ENCODE results near the gene MSN. TPM values are rescaled to one million over a fixed set of nuclear protein-coding genes. Genes with fewer than 3 reads are reported as not detected.
"Not testable (repeated sequence)": the region's sequence is repeated elsewhere in the genome, so short reads cannot be mapped to it uniquely, and the experiment has no call there.

MSN gene
- total RNA-seq (2014; rRNA removed; shearing (Covaris generic); ENCODE audit: low replicate concordance), result 303 and 315 TPM in 2 replicates

- peak within 1 kb of the TSS; percentile 78 for H3K4me3 ChIP-seq
- peaks cover 25% of the 10 kb centered on the region for H3K36me3 ChIP-seq
- no peaks in the 10 kb centered on the region for H3K27me3 ChIP-seq
- H3K9me3 ChIP-seq, result no peaks in the 10 kb centered on the region
- peak; percentile 77 for DNase-seq
Measured at GRCh38 chrX:65667503-65668376, at the start of gene MSN. Gene MSN, plus strand, starts transcription at chrX:65667654. Its CDS starts 188 bp downstream, at chrX:65667842.

GRCh38 chrX:65620096-65620705, 47.3 kb upstream of the MSN start:
- not testable (repeated sequence) for H3K9me3 ChIP-seq, H3K36me3 ChIP-seq, H3K27me3 ChIP-seq, H3K4me3 ChIP-seq, DNase-seq

DNA sequence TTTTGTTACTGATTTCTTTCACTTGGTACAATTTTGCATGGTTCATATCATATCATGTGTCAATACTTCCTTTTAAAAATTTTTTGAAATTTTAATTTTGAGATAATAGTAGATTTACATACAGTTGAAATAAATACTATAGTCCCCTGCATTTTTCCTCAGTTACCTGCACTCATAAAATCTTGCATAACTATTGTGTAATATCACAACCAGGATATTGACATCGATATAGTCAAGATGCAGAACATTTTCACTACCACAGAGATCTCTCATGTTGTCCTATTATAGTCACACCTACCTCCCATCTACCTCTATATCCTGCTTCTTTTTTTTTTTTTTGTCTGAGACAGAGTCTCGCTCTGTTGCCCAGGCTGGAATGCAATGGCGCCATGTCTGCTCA, 36.7 kb upstream of the MSN start:
- Histone ChIP-seq H3K9me3 (no peaks in the 10 kb centered on the region), H3K27me3 (no peaks in the 10 kb centered on the region), H3K4me3 (no peak overlapping the region), H3K36me3 (no peaks in the 10 kb centered on the region)
- no peak for DNase-seq

GRCh38 chrX:65633826-65634225, 33.6 kb upstream of the MSN start:
- no peaks in the 10 kb centered on the region for H3K36me3 ChIP-seq
- no peak for DNase-seq
- no peaks in the 10 kb centered on the region for H3K9me3 ChIP-seq
- H3K4me3 ChIP-seq, result no peak overlapping the region
- H3K27me3 ChIP-seq, result no peaks in the 10 kb centered on the region

- H3K27me3 ChIP-seq, result no peaks in the 10 kb centered on the region
- H3K4me3 ChIP-seq, result no peak overlapping the region
- no peak for DNase-seq
- no peaks in the 10 kb centered on the region for H3K9me3 ChIP-seq
- no peaks in the 10 kb centered on the region for H3K36me3 ChIP-seq
Measured at GRCh38 chrX:65634732-65635131, 32.7 kb upstream of the MSN start.

- Histone ChIP-seq H3K36me3 (no peaks in the 10 kb centered on the region), H3K27me3 (no peaks in the 10 kb centered on the region), H3K4me3 (no peak overlapping the region), H3K9me3 (no peaks in the 10 kb centered on the region)
- DNase-seq, result no peak
Measured at GRCh38 chrX:65635378-65635777, 32.1 kb upstream of the MSN start.

DNA sequence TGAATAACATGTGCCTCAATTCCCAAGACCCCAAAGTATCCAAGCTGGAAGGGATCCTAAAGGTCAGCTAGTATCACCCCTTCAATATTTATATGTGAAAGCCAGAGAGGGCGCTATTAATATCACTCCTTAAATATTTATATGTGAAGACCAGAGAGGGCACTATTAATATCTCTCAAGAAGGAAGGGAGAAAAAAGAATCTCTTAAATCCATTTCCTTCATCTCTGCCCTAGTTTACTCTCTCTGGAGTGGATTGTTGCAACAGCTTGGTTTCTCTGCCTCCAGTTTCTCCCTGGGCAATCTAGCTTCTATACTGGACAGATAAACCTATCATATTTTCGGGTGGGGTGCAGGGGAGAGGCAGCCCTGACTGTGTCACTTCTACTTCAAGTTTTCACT, 31.6 kb upstream of the MSN start:
- Histone ChIP-seq H3K9me3 (no peaks in the 10 kb centered on the region), H3K4me3 (no peak overlapping the region), H3K27me3 (no peaks in the 10 kb centered on the region), H3K36me3 (no peaks in the 10 kb centered on the region)
- no peak for DNase-seq

GRCh38 chrX:65636261-65636660, 31.2 kb upstream of the MSN start:
- not testable (repeated sequence) for H3K9me3 ChIP-seq, DNase-seq, H3K27me3 ChIP-seq, H3K4me3 ChIP-seq, H3K36me3 ChIP-seq

- no peak for DNase-seq
- no peaks in the 10 kb centered on the region for H3K27me3 ChIP-seq
- no peak overlapping the region for H3K4me3 ChIP-seq
- H3K9me3 ChIP-seq, result no peaks in the 10 kb centered on the region
- H3K36me3 ChIP-seq, result no peaks in the 10 kb centered on the region
Measured at GRCh38 chrX:65637335-65637734, 30.1 kb upstream of the MSN start.

- DNase-seq, result peak; percentile 43
- Histone ChIP-seq H3K9me3 (no peaks in the 10 kb centered on the region), H3K4me3 (no peak overlapping the region), H3K27me3 (no peaks in the 10 kb centered on the region), H3K36me3 (no peaks in the 10 kb centered on the region)
Measured at GRCh38 chrX:65642914-65643491, 24.5 kb upstream of the MSN start.

DNA sequence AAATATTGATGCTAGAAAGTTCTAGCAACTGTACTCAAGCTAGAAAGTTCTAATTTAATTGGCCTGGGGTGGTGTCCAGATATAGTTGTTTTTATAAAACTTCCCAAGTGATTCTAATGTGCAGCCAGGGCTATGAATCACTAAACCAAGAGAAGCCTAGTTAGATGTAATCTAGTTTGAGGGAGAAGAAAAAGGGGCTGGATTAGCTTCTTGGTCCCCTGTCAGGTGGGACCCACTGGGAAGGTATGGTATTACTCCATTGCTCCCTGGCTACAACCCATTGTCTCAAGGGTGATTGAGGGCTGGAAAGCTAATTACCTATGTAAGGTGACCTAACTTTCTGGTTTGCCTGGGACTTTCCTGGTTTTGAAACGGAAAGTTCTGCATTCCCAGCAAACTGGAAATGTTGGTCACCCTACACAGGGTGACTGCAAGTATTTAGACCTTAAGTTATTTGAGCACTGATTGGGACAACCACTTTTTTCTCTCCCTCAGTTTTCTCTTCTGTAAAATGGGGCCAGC, 23.9 kb upstream of the MSN start:
- Histone ChIP-seq H3K9me3 (no peaks in the 10 kb centered on the region), H3K4me3 (no peak overlapping the region), H3K27me3 (no peaks in the 10 kb centered on the region), H3K36me3 (no peaks in the 10 kb centered on the region)
- DNase-seq, result no peak

DNA sequence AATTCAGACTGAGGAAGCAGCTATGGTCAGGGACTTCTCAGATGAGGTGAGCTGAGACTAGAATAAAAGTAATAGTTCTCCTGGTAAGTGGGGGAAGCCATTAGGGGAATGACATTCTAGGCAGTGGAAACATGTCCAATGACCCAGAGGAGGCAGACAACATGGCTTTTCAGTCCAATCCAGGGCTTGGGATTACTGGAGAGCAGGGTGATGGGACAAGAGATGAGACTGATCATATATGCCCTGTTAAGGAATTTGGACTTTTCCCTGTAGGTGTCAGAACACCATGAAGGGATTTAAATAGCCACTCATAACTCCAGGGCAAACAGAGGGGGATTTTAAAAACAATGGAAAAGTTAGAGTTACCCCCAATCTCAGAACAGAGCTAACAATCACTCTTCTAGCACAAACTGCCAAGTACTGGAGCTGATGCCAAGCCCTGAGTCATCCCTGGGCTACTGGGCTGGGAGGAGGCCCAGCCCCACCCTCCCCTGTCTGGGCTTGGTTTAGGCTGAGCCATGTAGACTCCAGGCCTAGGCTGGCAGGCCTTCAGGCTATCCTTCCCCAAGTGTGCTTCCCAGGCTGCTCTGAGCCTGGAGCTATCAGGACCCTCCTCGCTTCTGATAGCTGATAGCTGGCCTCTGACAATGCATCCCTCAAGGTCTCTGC, 22.7 kb upstream of the MSN start:
- no peaks in the 10 kb centered on the region for H3K36me3 ChIP-seq
- no peak overlapping the region for H3K4me3 ChIP-seq
- DNase-seq, result peak; percentile 90
- H3K9me3 ChIP-seq, result no peaks in the 10 kb centered on the region
- no peaks in the 10 kb centered on the region for H3K27me3 ChIP-seq

DNA sequence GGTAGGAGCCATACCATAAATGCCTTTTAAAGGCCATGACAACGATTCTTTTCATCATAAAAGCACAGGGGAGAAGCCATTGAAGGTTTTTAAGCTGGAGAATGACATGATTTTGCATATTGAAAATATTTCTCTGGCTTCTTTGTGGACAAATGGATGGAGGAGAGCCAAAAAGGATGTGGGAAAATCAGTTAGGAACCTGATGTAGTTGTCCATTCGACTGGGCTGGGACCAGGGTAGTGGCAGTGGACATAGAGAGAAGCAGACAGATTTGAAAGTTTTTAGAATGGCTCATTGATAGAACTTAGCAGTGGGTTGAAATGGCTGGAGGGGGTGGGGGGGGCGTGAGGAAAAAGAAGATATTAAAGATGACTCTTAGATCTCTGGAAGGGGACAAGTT, 19.7 kb upstream of the MSN start:
- no peak for DNase-seq

DNA sequence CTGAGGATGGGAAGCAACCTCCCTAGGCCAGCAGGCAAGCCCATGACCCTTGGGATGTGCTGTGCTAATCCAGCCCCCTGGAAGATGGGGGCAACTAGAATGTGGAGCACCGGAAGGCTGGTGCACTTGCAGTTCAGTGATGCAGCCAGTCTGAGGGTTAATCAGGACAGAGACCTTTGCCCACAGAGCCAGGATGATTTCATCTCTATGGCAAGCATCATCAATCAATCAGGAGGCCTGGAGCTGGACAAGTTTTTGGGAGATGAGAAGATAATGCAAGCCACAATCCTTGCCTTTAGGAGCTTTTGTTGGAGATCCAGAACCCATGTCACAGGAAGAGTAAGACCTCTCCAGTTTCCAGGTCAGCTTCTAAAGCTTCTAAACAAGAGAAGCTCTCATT, 15.4 kb upstream of the MSN start:
- no peaks in the 10 kb centered on the region for H3K27me3 ChIP-seq
- H3K9me3 ChIP-seq, result no peaks in the 10 kb centered on the region
- H3K36me3 ChIP-seq, result no peaks in the 10 kb centered on the region
- no peak overlapping the region for H3K4me3 ChIP-seq
- DNase-seq, result no peak

More for the DNA sequence above, 19.7 kb upstream of the MSN start:
- H3K4me3 ChIP-seq, result no peak overlapping the region
- no peaks in the 10 kb centered on the region for H3K9me3 ChIP-seq
- H3K36me3 ChIP-seq, result no peaks in the 10 kb centered on the region
- H3K27me3 ChIP-seq, result no peaks in the 10 kb centered on the region

DNA sequence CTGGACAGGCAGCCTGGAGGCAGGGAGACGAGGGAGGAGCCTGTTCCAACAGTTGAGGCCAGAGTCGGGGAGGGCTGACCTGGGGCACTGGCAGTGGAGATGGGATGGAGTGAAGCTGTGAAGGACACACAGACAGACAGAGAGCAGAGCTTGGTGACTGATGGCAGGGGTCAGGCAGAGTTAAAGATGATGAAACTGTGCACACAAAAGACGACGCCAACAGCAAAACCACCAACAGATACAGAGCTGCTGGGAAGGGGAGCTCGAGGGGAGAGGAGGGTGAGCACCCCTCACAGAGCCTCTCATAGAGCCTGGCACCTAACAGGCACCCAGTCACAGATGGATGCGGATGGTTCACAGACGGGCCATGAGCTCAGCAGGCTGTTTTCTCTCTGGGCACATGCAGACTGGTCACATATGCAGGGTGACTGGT, 10.4 kb upstream of the MSN start:
- DNase-seq, H3K9me3 ChIP-seq, H3K4me3 ChIP-seq, H3K27me3 ChIP-seq, H3K36me3 ChIP-seq: not testable (repeated sequence)

- Histone ChIP-seq H3K4me3 (no peak overlapping the region), H3K36me3 (no peaks in the 10 kb centered on the region), H3K27me3 (no peaks in the 10 kb centered on the region), H3K9me3 (no peaks in the 10 kb centered on the region)
- DNase-seq, result no peak
Measured at GRCh38 chrX:65657659-65658058, 9.8 kb upstream of the MSN start.

DNA sequence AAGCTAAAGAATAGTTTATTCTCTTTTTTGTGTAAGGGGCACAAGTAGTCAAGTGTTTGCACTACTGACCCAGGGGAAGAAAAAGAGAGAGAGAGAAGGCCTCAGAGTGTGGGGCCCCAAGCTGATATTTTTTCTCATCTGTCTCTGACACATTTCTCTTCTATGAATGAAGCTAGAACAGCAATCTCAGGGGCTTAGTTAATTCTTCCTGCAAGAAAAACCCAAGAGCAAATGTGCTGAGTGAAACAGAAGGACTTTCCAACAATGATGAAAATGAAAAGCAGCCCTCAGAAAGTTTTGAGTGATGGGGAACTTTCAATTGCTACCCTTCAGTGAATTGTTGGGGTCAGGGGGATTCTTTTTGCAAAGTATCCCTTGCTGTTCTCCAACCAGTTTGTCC, 9.2 kb upstream of the MSN start:
- Histone ChIP-seq H3K9me3 (no peaks in the 10 kb centered on the region), H3K36me3 (no peaks in the 10 kb centered on the region), H3K4me3 (no peak overlapping the region), H3K27me3 (no peaks in the 10 kb centered on the region)
- DNase-seq, result no peak

All from MG63 (cell line).